GM18909 (cell line): ENCODE measurements around the gene ST6GALNAC6.
"Not testable (repeated sequence)": the region's sequence is repeated elsewhere in the genome, so short reads cannot be mapped to it uniquely, and the experiment has no call there.

Experiments
- ATAC-seq: cut with Tn5 transposase; IDR thresholded peaks from one replicate; pipeline ENCODE4 v1.9.1; 2021; ENCODE audit warnings: mild to moderate bottlenecking; ENCODE audit not compliant: unreplicated experiment, poor library complexity

Gene ST6GALNAC6

DNA sequence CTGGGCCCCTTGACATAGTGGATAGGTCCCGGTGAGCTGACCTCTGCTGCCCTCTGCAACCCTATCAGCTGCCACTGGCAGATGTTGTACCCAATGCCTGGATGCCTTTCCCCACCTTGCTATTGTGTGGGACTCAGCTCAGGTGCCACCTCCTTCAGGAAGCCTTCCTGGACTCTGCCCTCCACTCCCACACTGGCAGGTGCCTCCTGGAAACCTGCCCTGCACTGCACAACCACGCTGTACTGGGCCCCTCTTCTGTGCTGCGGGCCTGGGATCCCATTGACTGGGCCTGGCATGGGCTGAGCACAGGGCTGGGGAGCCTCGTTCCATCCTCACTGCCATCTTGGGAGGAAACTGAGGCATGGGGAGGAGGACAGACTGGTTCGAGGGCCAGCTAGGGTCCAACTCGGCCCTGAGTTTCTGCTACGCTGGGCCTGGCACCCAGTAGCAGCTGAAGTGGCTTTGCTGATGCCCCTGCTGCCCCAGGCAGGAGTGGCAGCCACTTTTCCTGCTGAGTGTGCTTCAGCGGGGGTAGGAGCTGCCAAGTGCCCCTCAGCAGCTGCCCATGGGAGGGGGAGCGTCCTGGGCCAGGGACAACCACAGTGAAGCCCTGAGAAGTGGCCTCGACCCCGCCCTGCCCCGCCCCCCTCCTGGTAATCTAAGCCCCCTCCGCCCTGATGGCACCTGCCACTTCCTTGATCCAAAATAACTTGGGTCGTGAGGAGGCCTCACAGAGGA is 23.2 kb downstream of the ST6GALNAC6 start:
- no peak for ATAC-seq

DNA sequence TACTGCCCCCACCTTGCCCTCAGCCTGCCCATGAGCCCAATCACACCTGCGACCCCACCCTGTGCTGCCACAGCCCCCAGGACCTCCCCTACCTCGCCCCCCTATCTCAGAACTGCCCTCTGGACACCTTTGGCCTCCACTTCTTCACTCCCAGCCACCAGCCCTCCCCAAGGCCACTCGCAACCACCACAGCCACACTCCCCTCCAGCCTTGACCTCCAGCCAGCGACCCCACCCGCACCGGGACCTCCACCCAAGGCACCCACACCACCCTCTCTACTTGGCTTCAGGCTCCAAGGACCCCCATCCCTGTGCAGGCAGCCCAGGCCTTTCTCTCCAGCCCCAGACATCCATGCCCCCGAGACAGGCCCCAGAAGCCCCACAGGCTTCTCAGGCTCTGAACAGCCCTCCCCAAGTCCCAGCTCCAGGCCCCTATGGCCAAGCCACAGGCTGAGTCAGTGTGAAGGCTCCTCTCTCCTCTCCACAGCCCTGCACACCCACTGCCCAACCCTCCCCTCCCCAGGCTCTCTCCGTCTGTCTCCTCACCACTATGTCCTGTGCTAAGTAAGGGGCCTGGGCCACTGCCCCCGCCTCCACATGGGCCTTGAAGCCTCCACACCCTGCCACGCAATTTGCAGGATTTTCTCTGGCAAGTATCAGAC is 24.0 kb downstream of the ST6GALNAC6 start:
- ATAC-seq: no peak

DNA sequence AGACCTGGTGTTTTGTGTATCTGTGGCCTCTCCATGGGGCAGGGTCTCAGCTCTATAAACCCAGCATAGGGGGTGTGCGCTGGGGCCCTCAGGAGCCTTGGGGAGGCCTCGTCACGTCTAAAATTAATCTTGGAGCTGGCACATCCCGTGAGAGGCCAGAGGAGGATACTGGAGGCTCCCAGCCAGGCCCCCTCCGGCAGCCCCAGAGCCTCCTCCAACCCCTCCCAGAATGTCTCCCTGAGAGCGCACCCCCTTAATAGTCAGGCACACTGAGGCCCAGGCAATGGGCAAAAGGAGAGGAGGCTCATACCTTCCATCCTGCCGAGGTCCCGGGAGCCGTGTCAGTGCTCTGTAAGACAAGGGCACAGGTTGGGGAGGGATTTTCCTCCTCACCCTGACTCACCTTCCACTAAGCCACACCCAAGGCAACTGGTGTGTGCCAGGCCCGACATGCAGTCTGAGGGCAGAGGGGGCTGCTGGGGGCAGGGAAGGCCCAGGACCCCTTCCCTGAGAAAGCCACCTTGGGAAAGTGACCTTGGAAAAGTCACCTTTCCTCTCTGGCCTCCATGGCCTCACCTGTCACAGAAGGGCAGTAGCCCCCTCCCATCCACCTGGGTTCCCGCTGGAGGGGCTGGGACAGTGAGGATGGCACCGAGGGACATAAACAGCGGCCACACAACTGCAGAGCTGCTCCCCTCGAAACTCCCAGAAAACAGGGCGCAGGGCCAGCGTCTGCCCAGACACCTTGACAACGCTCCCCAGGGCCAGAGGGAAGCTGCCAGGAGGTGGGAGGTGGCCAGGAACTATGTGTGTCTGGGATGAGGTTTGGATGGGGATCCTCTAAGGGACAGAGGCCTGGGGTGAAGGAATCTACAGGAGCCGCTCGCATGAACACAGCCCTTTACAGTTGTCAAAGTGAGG is 24.8 kb downstream of the ST6GALNAC6 start:
- ATAC-seq: no peak

DNA sequence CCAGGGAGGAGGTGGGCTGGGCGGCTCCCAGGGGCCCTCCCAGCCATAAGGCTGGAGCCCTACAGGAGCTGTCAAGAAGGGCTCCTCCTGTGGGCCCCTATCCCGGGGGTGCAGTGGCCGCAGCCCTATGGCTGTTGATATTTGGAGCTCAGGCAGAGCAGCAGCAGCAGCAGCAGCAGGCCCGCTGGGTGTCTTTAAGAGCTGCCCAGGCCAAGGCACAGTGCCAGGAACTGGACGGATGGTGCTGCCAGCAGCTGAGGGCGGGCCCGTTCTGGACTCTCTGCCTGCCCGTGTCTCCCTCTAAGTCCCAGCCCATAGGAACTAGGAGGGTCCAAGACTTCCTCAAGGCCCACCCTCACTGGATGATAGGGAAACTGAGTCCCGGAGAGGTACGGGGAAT is 25.5 kb downstream of the ST6GALNAC6 start:
- ATAC-seq: no peak

DNA sequence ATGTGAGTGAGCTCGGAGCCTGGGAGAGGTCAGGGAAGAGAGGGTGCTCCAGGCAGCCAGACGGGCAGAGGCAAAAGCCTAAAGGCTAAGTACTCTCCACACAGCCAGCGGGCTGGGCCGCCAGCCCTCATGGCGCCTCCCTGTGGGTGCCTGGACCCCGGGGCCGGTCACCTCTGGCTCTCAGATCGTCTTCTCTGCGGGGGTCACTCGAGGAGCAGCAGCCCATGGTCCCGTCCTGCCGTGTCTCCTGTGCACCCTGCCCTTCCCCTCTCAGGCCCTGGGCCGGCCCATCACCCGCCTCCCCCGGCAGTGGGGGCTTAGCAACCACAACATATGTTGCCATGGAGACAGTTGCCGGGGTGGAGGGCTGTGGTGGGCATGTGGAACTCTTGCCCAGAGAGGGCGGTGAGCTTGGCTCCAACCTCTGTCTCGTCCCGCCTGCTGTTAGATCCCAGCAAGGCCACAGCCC is 26.1 kb downstream of the ST6GALNAC6 start:
- no peak for ATAC-seq

DNA sequence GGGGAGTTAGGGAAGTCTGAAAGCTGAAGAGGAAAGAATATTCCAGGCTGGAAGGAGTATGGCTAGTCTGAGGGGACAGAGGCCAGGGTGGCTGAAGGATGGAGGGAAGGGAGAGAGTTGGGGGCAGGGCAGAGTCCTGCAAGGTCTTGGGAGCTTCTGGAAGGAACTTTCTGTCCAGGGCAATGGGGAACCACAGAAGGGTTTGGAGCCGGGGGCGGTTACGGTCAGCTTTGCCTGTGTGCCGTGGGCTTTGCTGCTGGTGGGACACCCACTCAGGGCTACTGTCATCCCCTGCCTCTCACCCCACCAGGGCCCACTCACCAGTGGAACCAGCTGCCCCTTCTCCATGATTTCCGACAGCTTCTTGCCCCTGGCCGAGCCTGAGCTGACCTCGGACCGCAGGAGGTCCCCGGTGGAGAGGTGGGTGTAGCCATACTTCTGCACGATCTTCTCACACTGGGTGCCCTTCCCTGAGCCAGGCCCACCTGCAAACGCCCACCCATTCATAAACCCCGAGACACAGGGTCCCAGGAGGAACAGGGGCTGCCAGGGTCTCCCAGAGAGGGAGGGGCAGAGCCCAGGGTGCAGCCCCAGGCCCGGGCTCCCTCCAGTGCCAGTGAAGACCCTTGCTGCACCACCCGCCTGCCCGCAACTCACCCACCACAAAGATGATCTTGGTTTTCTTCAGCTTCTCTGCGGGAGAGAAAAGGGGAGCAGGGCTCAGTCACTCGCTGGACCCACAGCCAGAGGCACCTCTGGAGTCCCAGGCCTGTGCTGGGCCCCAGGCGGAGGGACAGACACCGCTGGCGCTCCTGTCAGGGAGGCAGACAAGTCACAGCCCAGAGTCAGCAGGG is 26.8 kb downstream of the ST6GALNAC6 start:
- no peak for ATAC-seq

DNA sequence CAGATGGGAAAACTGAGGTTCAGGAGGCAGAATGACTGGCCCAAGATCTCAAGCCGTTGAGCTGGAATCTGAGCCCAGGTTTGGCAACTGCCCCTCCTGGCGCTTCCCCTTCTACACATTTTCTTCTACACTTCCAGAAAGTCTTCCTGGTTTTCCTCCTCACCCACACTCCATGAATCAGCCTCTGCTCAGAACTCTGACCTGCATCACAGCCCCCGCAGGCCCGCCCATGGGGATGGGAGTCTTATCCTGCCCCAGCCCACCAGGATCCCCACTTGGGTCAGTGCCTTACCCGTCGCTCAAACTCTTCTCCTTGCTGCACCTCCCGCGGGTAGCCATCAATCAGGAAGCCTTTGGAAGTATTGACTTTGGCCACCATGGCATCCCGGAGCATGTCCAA is 27.9 kb downstream of the ST6GALNAC6 start:
- no peak for ATAC-seq

DNA sequence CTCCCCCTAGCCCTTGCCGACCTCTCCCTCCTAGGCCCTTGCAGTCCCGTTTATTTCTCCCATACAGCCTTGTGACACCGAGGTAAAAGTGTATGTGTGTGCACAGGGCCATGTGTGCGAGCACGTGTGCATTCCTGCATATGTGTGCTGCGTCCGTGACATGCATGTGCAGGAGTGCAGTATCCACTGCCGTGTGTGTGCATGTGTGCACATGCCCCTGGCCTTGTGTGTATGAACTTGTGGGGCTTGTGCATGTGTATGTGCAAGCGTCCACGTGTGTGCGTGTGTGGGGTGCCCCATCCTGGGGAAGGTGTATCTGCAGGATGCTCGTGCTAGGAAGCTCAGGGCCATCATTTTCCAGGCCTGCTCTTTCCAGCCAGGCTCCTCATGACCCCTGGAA is 28.5 kb downstream of the ST6GALNAC6 start:
- no peak for ATAC-seq

DNA sequence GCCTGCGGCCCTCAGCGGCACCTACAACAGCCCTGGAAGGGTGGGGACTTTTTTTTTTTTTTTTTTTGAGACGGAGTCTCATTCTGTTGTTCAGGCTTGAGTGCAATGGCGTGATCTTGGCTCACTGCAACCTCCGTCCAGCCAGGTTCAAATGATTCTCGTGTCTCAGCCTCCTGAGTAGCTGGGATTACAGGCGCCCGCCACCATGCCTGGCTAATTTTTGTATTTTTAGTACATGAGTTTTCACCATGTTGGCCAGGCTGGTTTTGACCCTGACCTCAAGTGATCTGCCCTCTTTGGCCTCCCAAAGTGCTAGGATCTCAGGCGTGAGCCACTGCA is 29.3 kb downstream of the ST6GALNAC6 start:
- not testable (repeated sequence) for ATAC-seq

DNA sequence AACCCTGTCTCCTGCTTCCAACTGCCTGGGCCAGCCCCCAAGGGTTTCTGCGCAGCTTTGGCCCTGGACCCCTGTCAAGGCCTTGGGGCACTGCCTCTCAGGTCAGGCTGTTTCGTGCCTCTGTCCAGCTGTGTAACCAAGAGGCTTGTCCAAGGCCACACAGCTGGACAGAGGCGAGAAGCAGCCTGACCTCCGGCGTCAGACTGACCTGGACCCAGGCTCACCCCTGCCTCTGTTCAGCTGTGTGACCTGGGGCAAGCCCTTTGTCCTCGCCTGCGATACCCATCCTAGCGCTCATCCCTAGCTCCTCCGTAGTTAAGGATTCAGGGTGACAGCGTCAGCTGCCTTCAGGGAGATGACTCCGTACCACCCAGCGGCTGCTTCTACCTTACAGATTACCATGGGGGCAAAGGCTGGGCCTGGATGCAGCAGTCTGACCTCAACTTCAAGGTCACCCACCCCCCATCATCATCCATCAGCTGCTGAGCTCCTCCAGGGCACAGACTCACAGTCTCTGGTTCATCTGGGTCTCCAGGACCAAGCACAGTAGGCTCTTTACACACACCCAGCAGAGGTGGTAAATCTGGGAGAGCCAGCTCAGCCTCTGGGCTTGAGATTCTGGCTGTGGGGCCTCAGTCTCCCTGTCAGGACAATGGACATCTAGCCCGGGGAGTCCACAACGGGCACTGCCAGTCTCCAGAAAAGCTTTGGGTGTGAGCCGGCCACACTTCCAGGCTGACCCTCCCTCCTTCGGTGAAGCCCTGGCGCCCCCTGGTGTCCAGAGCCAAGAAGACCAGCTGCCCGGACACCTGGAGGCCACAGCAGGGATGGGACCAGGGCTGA is 29.9 kb downstream of the ST6GALNAC6 start:
- ATAC-seq: peak; percentile 54

DNA sequence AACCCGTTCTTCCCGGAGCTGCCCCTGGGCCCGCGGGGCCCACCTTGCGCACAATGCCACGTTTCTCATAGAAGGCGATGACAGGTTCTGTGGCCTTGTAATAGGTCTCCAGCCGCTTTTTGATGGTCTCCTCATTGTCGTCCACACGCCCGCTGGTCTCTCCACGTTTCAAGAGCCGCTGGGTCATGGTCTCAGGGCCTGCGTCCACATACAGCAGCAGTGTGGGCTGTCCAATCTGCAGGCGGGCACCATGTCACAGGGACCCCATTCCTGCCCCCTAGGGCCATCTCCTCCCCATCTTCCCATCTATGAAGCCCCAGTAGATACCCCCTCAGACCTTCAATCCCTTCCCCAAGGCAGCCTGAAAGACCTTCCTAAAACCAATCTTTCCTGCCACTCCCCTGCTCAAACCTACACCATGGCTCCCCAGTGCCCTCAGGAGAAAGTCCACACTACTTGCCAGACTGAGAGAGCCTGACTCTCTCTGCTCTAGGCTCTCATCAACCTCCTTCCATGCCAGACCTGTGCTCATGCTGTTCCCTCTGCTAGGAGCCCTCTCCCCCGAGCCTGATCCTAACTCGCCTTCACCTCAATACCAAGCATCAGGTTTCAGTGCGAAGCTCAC is 31.0 kb downstream of the ST6GALNAC6 start:
- no peak for ATAC-seq

DNA sequence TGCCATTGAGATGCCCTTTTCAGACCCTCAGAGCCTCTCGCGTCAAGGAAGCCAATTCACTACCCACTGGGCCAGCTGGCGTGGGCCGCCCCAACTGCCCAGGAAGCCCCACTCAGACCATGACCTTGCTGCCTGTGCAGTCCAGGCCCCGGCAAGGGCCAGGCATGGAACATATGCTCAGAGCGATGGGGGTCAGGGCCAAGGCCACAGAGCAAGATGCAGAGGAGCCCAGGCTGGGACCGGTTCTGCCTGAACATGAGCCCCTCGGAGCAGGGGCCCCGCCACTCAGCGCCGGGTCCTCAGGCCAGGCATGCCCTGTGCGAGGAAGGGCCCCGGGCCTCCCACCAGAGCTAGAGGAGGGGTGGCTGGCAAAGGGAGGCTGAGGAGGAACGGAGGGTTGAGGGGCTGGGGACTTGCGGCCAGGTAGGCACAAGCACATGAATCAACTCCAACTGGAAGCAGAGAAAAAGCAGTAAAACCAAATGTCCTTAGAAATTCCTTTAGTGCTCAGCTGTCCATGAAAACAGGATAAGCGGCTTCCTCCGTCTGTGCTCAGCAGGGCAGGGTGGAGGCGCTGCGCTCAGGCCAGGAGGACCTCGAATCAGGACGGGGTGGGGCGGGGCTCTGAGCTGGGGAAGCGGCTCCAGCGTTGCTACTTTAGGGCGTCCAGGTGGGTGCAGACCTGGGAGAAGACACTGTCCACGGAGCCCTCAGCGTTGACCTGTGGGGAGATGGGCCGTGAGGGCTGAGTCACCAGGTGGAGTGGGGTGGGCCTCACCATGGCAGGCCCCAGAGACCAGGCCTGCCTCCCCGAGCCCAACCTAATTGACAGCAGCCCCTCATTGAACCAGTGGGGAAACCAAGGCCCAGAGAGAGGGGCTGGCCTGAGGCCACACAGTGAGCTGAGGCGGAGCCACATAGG is 31.8 kb downstream of the ST6GALNAC6 start:
- ATAC-seq: no peak

DNA sequence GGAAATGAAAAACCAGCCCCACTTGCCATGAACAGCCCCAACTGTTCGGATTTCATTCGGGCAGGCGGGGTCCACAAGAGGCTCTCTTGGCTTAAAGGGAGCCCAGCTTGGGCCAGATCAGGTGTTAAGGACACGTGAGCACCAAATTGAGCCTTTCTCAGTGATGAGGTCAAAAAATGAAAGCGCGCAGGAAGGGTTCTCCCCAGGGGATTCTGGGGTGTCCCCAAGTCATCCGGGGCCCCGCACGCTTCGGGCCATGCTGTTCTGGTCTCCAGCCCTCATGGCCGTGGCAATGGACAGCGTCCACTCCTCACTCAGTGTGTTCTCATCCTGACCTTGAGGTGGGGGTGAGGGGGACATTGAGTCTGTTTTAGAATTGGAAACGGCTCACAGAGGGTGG is 32.9 kb downstream of the ST6GALNAC6 start:
- no peak for ATAC-seq

DNA sequence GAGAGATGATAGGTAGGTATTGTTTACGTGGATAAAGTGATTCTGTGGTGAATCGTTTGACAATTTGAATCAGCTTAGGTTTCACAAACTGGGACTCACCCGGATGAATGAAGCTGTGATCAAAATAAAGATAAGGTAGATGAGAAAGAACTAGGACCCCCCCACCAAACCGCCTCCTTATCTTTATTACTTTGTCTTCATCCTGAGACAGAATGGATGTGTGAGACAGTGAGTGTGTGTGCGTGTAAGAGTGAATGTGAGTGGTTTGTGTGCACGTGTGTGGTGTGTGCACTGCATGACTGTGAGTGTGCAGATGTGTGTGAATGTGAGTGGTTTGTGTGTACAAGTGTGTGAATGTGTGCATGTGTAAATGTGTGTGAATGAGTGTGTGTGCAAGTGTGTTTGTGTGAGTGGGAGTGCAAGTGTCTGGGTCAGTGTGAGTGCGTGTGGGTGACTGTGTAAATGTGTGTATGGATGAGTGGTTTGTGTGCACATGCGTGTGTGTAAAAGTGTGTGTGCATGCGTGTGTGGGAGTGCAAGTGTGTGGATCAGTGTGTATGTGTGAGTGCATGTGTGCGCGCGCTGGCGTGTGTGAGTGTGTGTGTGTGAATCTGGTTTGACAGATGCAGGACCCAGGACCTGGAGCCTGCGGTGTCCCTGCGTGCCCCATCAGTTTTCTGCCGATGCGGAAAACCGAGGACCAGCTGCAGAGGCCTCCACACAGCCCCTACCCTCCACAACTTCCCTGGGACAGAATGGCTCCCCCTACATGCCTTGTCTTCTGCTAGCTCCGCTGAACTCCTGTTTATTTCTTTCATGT is 33.5 kb downstream of the ST6GALNAC6 start:
- ATAC-seq: no peak

DNA sequence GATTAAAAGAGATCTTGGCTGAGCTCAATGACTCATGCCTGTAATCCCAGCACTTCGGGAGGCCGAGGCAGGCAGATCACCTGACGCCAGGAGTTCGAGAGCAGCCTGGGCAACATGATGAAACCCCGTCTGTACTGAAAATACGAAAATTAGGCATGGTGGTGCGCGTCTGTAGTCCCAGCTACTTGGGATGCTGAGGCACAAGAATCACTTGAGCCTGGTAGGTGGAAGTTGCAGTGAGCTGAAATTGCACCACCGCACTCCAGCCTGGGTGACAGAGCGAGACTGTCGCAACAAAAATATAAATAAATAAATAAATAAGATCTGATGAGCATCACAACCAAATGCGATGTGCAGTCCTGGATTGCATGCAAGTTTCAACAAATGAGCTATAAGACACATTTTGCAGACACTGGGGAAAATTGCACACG is 36.2 kb downstream of the ST6GALNAC6 start:
- ATAC-seq: no peak

DNA sequence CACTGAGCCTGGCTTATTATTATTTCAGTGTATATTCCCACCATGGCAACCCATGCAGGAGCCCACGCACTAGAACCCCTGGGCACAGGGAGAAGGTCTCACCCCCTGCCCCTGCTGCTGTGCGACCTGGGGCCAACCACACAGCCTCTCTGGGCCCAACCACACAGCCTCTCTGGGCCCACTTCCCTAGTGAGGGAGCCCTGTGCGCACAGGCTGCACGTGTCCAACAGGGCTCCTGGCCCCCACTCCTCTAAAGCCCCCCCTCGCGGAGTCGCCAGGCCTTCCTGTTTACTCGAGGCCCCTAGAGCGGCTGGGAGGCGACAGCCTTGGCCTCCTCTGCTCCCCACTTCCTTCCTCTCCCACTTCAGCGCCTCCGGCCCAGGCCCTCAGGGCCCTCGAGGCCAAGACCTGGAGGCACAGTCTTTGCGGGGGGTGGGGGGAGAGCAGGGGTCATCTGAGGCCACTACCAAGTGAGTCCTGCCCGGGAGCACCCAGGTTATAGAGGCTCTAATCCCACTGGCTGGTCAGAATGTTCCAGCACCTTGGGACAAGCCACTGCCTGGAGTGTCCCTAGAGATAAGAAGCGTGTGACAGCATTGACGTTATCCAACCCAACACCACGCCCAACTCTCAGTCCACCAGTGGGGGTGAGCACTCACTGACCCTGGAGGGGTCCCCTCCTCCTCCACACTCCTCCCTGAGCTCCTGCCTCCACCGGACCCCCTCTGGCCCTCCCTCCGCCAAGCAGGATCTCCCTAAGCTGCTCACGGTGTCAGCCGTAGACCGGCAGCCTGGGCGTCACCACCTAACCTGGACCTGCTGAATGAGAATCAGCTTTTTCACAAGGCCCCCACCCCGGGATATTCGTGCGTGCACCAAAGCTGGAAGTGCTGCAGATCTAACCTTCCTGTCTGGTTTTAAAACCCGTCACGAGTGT is 37.1 kb downstream of the ST6GALNAC6 start:
- no peak for ATAC-seq
